GM12891 (cell line): ENCODE measurements around the gene SIRPA.

ENCODE experiments used
- DNase-seq: peaks from one replicate; pipeline ENCODE4 v3.0.0; 2011; ENCODE audit warnings: low spot score; ENCODE audit not compliant: insufficient read length
- FAIRE-seq: peaks from 2 replicates; lab custom pipeline; 2011; peaks lifted over from hg19 to GRCh38; lab: Jason Lieb, UNC
- PAX5 ChIP-seq: IDR thresholded peaks from 2 replicates; pipeline ENCODE4 v1.6.1; 2011; ENCODE audit warnings: low read length, moderate library complexity, mild to moderate bottlenecking; ENCODE audit not compliant: insufficient read depth, severe bottlenecking
- POLR2A ChIP-seq: IDR thresholded peaks from 2 replicates; pipeline ENCODE4 v1.6.1; 2011; ENCODE audit warnings: low read depth, low read length, control low read depth
- POLR2AphosphoS5 ChIP-seq: IDR thresholded peaks from 2 replicates; pipeline ENCODE4 v1.6.1; 2011; ENCODE audit warnings: low read depth, low read length, control low read depth
- POU2F2 ChIP-seq: IDR thresholded peaks from 2 replicates; pipeline ENCODE4 v1.6.1; 2011; ENCODE audit warnings: low read depth, mild to moderate bottlenecking, control low read depth, low read length, moderate library complexity
- SPI1 ChIP-seq: IDR thresholded peaks from 2 replicates; pipeline ENCODE4 v1.6.1; 2011; ENCODE audit warnings: low read depth, low read length, control low read depth
- TAF1 ChIP-seq: IDR thresholded peaks from 2 replicates; pipeline ENCODE4 v1.6.1; 2011; ENCODE audit warnings: low read depth, low read length, control low read depth

Gene SIRPA

DNA sequence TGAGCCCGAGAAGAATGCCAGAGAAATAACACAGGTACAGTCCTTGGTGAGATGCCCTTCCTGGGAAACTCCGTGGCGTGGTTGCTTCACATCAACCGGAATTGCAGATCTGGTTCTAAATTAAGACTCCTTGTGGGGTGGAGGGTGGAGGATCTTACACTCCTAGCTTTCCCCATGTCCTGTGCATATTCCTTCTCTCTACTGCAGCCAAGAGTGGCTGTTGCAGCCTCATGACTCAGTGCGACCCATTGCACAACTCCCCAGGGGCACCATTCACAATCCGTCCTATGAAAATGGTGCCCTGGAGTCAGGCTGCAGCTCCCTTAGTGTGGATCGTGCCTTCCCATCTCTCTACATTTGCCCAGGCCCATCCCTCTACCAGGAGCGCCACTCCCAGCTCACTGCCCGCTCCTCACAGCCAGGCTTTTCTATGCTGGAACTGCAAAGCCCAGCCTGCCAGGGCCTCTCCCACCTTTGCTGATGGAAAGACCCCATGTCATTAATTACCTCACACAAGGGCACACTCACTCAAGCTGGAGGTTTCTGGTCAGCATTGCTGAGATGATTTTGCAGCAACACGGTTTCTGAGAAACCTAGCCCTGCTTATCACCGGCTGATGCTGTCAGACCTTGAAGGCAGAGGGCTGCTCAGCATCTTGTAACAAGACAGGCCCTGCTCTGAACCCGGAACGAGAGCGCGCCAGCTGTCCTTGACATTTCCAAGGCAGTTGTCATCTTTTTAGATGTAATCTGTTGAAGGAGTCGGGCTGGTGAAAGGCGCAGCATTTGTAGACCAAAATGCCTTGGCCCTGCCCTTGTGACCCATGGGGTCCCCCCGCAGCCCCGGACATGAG lies 39.7 kb downstream of the SIRPA start:
- DNase-seq = no peak
- no peak for TF ChIP-seq TAF1
- TF ChIP-seq POLR2A = no peak
- TF ChIP-seq SPI1 = no peak
- TF ChIP-seq PAX5 = no peak
- no peak for TF ChIP-seq POU2F2
- TF ChIP-seq POLR2AphosphoS5 = no peak
- FAIRE-seq = no peak

DNA sequence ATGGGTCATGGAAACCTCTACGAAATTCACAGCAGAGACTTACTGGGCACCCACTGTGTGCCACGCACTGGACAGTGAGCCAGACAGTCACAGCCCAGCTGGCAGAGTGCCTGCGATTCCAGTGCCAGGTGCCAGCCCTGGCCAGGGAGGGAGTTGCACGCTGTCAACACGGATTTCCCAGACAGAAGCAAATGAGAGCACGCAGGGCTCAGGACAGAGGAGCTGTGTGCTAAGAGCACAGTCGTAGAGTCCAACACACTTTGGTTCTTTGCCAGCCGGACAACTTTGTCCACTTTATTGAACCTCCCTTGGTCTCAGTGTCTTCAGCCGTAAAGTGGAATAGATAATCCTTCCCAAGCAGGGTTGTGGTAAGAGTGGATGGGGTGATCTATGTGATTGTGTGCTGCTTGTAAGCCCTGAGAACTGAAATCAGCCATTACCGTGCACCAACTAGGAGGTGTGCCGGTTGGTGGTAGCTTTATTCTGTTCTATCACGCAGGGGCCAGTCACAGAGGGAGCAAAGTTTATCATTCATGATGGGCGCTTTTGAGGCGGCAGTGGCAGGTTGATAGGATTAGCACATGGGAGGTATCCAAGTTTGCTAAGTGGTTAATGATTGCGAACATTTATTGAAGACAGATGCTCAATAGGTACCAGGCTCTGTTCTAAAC lies 40.6 kb downstream of the SIRPA start:
- no peak for DNase-seq
- TF ChIP-seq POLR2AphosphoS5 (no peak), TAF1 (no peak), PAX5 (no peak), POU2F2 (no peak), POLR2A (no peak), SPI1 (no peak)
- FAIRE-seq = no peak

DNA sequence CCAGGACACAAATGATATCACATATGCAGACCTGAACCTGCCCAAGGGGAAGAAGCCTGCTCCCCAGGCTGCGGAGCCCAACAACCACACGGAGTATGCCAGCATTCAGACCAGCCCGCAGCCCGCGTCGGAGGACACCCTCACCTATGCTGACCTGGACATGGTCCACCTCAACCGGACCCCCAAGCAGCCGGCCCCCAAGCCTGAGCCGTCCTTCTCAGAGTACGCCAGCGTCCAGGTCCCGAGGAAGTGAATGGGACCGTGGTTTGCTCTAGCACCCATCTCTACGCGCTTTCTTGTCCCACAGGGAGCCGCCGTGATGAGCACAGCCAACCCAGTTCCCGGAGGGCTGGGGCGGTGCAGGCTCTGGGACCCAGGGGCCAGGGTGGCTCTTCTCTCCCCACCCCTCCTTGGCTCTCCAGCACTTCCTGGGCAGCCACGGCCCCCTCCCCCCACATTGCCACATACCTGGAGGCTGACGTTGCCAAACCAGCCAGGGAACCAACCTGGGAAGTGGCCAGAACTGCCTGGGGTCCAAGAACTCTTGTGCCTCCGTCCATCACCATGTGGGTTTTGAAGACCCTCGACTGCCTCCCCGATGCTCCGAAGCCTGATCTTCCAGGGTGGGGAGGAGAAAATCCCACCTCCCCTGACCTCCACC lies 42.2 kb downstream of the SIRPA start:
- DNase-seq (no peak), FAIRE-seq (no peak)
- no peak for TF ChIP-seq SPI1
- no peak for TF ChIP-seq PAX5
- TF ChIP-seq TAF1 = no peak
- TF ChIP-seq POLR2AphosphoS5 = no peak
- TF ChIP-seq POLR2A = no peak
- no peak for TF ChIP-seq POU2F2

DNA sequence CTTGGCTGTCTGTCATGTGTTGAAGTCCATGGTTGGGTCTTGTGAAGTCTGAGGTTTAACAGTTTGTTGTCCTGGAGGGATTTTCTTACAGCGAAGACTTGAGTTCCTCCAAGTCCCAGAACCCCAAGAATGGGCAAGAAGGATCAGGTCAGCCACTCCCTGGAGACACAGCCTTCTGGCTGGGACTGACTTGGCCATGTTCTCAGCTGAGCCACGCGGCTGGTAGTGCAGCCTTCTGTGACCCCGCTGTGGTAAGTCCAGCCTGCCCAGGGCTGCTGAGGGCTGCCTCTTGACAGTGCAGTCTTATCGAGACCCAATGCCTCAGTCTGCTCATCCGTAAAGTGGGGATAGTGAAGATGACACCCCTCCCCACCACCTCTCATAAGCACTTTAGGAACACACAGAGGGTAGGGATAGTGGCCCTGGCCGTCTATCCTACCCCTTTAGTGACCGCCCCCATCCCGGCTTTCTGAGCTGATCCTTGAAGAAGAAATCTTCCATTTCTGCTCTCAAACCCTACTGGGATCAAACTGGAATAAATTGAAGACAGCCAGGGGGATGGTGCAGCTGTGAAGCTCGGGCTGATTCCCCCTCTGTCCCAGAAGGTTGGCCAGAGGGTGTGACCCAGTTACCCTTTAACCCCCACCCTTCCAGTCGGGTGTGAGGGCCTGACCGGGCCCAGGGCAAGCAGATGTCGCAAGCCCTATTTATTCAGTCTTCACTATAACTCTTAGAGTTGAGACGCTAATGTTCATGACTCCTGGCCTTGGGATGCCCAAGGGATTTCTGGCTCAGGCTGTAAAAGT lies 43.5 kb downstream of the SIRPA start:
- FAIRE-seq (no peak), DNase-seq (no peak)
- TF ChIP-seq POLR2A (no peak), TAF1 (no peak), POU2F2 (no peak), PAX5 (no peak), SPI1 (no peak), POLR2AphosphoS5 (no peak)

DNA sequence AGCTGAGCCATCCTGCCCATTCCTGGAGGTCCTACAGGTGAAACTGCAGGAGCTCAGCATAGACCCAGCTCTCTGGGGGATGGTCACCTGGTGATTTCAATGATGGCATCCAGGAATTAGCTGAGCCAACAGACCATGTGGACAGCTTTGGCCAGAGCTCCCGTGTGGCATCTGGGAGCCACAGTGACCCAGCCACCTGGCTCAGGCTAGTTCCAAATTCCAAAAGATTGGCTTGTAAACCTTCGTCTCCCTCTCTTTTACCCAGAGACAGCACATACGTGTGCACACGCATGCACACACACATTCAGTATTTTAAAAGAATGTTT lies 44.0 kb downstream of the SIRPA start:
- FAIRE-seq (no peak), DNase-seq (no peak)
- TF ChIP-seq PAX5 = no peak
- TF ChIP-seq TAF1 = no peak
- TF ChIP-seq SPI1 = no peak
- TF ChIP-seq POLR2A = no peak
- no peak for TF ChIP-seq POLR2AphosphoS5
- no peak for TF ChIP-seq POU2F2

DNA sequence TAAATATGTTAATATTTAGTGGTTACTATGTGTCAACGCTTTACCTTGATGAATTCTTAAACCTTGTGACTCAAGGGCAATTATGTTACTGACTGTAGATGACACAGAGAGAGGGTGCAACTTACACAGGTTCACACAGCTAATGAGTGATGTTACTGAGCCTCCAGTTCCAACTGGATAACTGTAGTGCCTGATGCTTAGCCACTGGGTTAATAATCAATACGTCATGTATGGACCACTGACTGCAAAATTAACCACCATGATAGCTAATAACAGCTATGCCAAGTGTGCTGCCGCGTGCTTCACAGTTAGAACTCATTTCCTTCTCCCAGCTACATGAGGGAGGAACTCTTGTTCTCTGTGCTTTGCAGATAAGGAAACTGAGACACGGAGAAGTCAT lies 45.4 kb downstream of the SIRPA start:
- DNase-seq (no peak), FAIRE-seq (no peak)
- TF ChIP-seq POLR2A (no peak), TAF1 (no peak), SPI1 (no peak), POU2F2 (no peak), PAX5 (no peak), POLR2AphosphoS5 (no peak)

DNA sequence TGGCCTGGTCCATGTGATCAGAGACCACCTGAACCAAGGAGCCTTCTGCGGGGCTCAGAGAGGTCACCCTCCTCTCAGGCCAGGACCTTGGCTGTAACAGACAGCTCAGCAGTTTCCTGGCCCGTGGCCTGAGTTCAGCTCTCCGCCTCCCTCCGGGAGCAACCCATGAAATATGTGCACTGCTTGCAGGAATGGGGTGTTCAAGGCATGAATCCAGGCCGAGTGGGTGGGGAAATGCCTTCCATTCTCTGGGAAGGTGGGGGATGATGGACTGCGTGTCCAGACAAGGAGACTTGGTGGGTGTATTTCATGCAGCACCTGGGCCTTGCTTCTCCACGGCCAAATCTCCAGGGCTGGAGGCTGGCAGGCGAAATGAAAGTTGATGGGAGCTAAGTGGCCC lies 46.0 kb downstream of the SIRPA start:
- no peak for DNase-seq
- no peak for FAIRE-seq
- no peak for TF ChIP-seq PAX5
- TF ChIP-seq POU2F2 = no peak
- TF ChIP-seq TAF1 = no peak
- no peak for TF ChIP-seq SPI1
- TF ChIP-seq POLR2AphosphoS5 = no peak
- TF ChIP-seq POLR2A = no peak

DNA sequence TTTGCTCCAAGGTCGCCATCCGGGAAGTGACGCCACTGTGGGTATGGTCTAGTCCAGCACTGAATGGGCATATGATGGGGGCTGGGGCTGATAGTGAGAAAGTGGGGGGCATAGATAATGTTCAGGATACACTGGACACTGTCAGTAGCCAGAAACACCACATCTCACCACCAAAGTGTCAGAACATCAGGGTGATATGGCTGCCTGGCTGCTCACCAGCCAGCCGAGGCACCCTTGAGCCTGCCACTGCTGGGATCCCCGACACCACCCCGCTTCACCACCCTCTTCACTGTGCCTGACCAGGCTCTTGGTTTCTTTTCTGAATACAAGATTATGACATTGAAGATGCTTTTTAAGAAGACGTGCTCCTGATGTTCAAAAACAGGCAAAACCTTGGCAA lies 46.9 kb downstream of the SIRPA start:
- TF ChIP-seq POU2F2 (no peak), PAX5 (no peak), SPI1 (no peak), POLR2AphosphoS5 (no peak), POLR2A (no peak), TAF1 (no peak)
- FAIRE-seq (no peak), DNase-seq (no peak)

DNA sequence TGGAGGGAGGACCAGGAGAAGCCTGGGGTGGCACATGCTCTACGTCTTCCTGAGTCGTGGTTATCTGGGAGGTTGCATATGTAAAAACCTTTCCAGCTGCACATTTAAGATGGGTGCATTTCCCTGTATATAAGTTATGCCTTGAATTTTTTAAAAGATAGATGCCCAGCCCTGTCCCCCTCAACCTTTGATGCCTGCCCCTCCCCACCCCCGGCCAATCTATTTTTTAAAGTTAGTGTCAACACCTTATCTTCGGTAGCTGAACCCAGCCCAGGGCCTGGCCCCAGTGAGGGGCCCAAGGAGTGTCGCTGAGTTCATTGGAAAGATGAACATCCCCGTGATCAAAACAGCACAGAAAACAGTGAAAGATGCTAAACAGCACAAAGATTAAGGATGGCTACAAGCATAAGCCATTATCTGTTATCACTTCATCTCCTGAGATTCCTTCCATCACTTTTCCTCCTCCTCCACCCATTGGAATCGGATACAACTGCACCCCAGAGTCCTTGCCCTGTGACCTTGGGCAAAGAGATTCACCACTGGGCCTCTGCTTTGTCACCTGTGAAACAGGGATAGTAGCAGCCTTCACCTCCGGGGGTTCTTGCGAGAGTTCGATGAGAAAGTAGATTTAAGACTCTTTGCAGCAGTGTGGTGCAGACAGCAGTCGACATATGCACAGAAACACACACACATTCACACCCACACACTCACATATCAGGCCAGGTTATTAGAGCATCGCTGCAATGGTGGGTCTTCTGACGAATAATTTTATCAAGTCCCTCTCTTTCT lies 47.5 kb downstream of the SIRPA start:
- TF ChIP-seq POLR2A (no peak), POLR2AphosphoS5 (no peak), PAX5 (no peak), TAF1 (no peak)
- no peak for DNase-seq
- no peak for FAIRE-seq
